GM18867 (cell line): ENCODE results near the gene ATP12A.

Experiments used
- ATAC-seq: cut with Tn5 transposase; IDR thresholded peaks from one replicate; pipeline ENCODE4 v1.9.1; 2021; ENCODE audit warnings: mild to moderate bottlenecking, moderate library complexity; ENCODE audit not compliant: unreplicated experiment

Gene ATP12A

GRCh38 chr13:24724714-24725113 lies 44.5 kb downstream of the ATP12A start:
- no peak for ATAC-seq

- ATAC-seq = no peak
These were observed 45.2 kb downstream of the ATP12A start for GRCh38 chr13:24725379-24725778.

GRCh38 chr13:24727731-24728601 lies 47.8 kb downstream of the ATP12A start:
- ATAC-seq = peak; percentile 72

GRCh38 chr13:24730873-24731567 lies 50.8 kb downstream of the ATP12A start:
- peak; percentile 79 for ATAC-seq

GRCh38 chr13:24734950-24735349 lies 54.7 kb downstream of the ATP12A start:
- no peak for ATAC-seq

- ATAC-seq = no peak
These were observed 56.8 kb downstream of the ATP12A start for GRCh38 chr13:24737042-24737441.

- ATAC-seq = no peak
These were observed 58.2 kb downstream of the ATP12A start for GRCh38 chr13:24738366-24738847.

GRCh38 chr13:24740014-24740890 lies 60.0 kb downstream of the ATP12A start:
- no peak for ATAC-seq

GRCh38 chr13:24741016-24741662 lies 60.9 kb downstream of the ATP12A start:
- no peak for ATAC-seq

- no peak for ATAC-seq
These were observed 61.6 kb downstream of the ATP12A start for GRCh38 chr13:24741791-24742190.

GRCh38 chr13:24742294-24742693 lies 62.1 kb downstream of the ATP12A start:
- no peak for ATAC-seq

GRCh38 chr13:24742977-24743376 lies 62.8 kb downstream of the ATP12A start:
- no peak for ATAC-seq

- no peak for ATAC-seq
These were observed 64.0 kb downstream of the ATP12A start for GRCh38 chr13:24744247-24744646.

GRCh38 chr13:24745516-24745860 lies 65.3 kb downstream of the ATP12A start:
- ATAC-seq = no peak

GRCh38 chr13:24745861-24746617 lies 65.8 kb downstream of the ATP12A start:
- ATAC-seq = no peak

GRCh38 chr13:24746618-24747247 lies 66.5 kb downstream of the ATP12A start:
- no peak for ATAC-seq

- ATAC-seq = peak; percentile 41
These were observed 67.2 kb downstream of the ATP12A start for GRCh38 chr13:24747248-24748060.

- ATAC-seq = no peak
These were observed 67.8 kb downstream of the ATP12A start for GRCh38 chr13:24748061-24748400.

GRCh38 chr13:24759197-24759596 lies 79.0 kb downstream of the ATP12A start:
- no peak for ATAC-seq
